Measurements from ENCODE around the gene ARSG. TPM values are rescaled to one million over a fixed set of nuclear protein-coding genes. Genes with fewer than 3 reads are reported as not detected.

Gene ARSG
- total and polyA plus RNA-seq, 4 experiments from 2014 or later: 10.4 to 19.1 (median 13.1) TPM

GRCh38 chr17:68384941-68385340 lies 93.6 kb downstream of the ARSG start:
- Histone ChIP-seq H3K27ac (ENCODE audit: low read depth, low read length) (no peak overlapping the region), H3K36me3 (ENCODE audit: insufficient read depth, low read length) (no peaks in the 10 kb centered on the region), H3K9me3 (ENCODE audit: control insufficient read depth in 1 of 2, low read length in 2 of 2) (no peaks in the 10 kb centered on the region), H3K4me1 (ENCODE audit: insufficient read depth, low read length) (peaks cover 26% of the 10 kb centered on the region), H3K27me3 (ENCODE audit: insufficient read depth, low read length) (no peaks in the 10 kb centered on the region), H3K4me3 (ENCODE audit: low read length in 2 of 2) (no peak overlapping the region)
- Mint-ChIP-seq H3K4me1 (peaks cover 22 to 51% (median 27%) of the 10 kb centered on the region in 4 donors), H3K27me3 (no peaks in the 10 kb centered on the region), H3K27ac (no peak overlapping the region), H3K4me3 (no peak overlapping the region), H3K9me3 (no peaks in the 10 kb centered on the region), H3K36me3 (peaks cover 3 to 4% of the 10 kb centered on the region in 2 donors)
- DNase-seq: no peak
- ChIA-PET CTCF (ENCODE audit: partially characterized antibody) (interaction anchor here (0.6 to 4.2 kb wide), 4 partner anchors 11 to 110 kb away, joined by 3 to 25 read pairs (median 3); no protein-coding TSS in a partner anchor), POLR2A (ENCODE audit: partially characterized antibody) (interaction anchor here (2.5 kb wide), 1 partner anchor 94 kb away, joined by 19 read pairs; the partner anchor contains the start of genes ARSG and SLC16A6)
- intact Hi-C loops (cut with micrococcal nuclease): loop anchor here (2.0 kb wide), 1 partner anchor 28 kb away; no protein-coding TSS in a partner anchor

GRCh38 chr17:68385490-68386215 lies 94.4 kb downstream of the ARSG start:
- H3K27me3 Mint-ChIP-seq: no peaks in the 10 kb centered on the region
- peaks cover 26% of the 10 kb centered on the region for H3K4me1 ChIP-seq (ENCODE audit: insufficient read depth, low read length)
- no peaks in the 10 kb centered on the region for H3K9me3 ChIP-seq (ENCODE audit: control insufficient read depth in 1 of 2, low read length in 2 of 2)
- peaks cover 0 to 3% of the 10 kb centered on the region in 2 donors for H3K36me3 Mint-ChIP-seq
- DNase-seq: no peak
- ChIA-PET POLR2A (ENCODE audit: partially characterized antibody) (interaction anchor here (1.0 kb wide), 1 partner anchor 14 kb away, joined by 3 read pairs; no protein-coding TSS in a partner anchor), CTCF (ENCODE audit: partially characterized antibody) (interaction anchor here (1.3 to 4.2 kb wide), 2 partner anchors 13 to 111 kb away, joined by 3 to 25 read pairs; no protein-coding TSS in a partner anchor)
- no peak overlapping the region for H3K27ac Mint-ChIP-seq
- H3K27me3 ChIP-seq (ENCODE audit: insufficient read depth, low read length): no peaks in the 10 kb centered on the region
- H3K27ac ChIP-seq (ENCODE audit: low read depth, low read length): no peak overlapping the region
- peaks cover 22 to 50% (median 27%) of the 10 kb centered on the region in 4 donors for H3K4me1 Mint-ChIP-seq
- H3K4me3 Mint-ChIP-seq: peak overlapping the region in 1 of 8 donors; percentile 22
- no peaks in the 10 kb centered on the region for H3K36me3 ChIP-seq (ENCODE audit: insufficient read depth, low read length)
- no peaks in the 10 kb centered on the region for H3K9me3 Mint-ChIP-seq
- H3K4me3 ChIP-seq (ENCODE audit: low read length in 2 of 2): no peak overlapping the region
- intact Hi-C loops (cut with micrococcal nuclease): loop anchor here (2.0 kb wide), 1 partner anchor 29 kb away; no protein-coding TSS in a partner anchor

- peaks cover 23% of the 10 kb centered on the region for H3K4me1 ChIP-seq (ENCODE audit: insufficient read depth, low read length)
- ChIA-PET CTCF (ENCODE audit: partially characterized antibody) (interaction anchor here (0.7 to 1.3 kb wide), 2 partner anchors 9 to 70 kb away, joined by 3 read pairs; no protein-coding TSS in a partner anchor), POLR2A (ENCODE audit: partially characterized antibody) (interaction anchor here (0.7 kb wide), 1 partner anchor 31 kb away, joined by 3 read pairs; no protein-coding TSS in a partner anchor)
- no peaks in the 10 kb centered on the region for H3K36me3 ChIP-seq (ENCODE audit: insufficient read depth, low read length)
- Mint-ChIP-seq H3K4me1 (peaks cover 17 to 34% (median 23%) of the 10 kb centered on the region in 4 donors), H3K27ac (peak overlapping the region in 4 of 7 donors; percentile 26 to 66 (median 40)), H3K36me3 (peaks cover 0 to 3% of the 10 kb centered on the region in 2 donors), H3K9me3 (peaks cover 0 to 2% (median 0%) of the 10 kb centered on the region in 8 donors), H3K27me3 (no peaks in the 10 kb centered on the region), H3K4me3 (no peak overlapping the region)
- H3K4me3 ChIP-seq (ENCODE audit: low read length in 2 of 2): no peak overlapping the region
- no peaks in the 10 kb centered on the region for H3K27me3 ChIP-seq (ENCODE audit: insufficient read depth, low read length)
- no peaks in the 10 kb centered on the region for H3K9me3 ChIP-seq (ENCODE audit: control insufficient read depth in 1 of 2, low read length in 2 of 2)
- H3K27ac ChIP-seq (ENCODE audit: low read depth, low read length): no peak overlapping the region
- no peak for DNase-seq
- intact Hi-C loops (cut with micrococcal nuclease): no loop called here
Observed at GRCh38 chr17:68387435-68388218, 96.3 kb downstream of the ARSG start.

GRCh38 chr17:68389041-68389440 lies 97.7 kb downstream of the ARSG start:
- Histone ChIP-seq H3K9me3 (ENCODE audit: control insufficient read depth in 1 of 2, low read length in 2 of 2) (no peaks in the 10 kb centered on the region), H3K36me3 (ENCODE audit: insufficient read depth, low read length) (no peaks in the 10 kb centered on the region), H3K27ac (ENCODE audit: low read depth, low read length) (no peak overlapping the region), H3K27me3 (ENCODE audit: insufficient read depth, low read length) (no peaks in the 10 kb centered on the region), H3K4me1 (ENCODE audit: insufficient read depth, low read length) (peaks cover 8% of the 10 kb centered on the region), H3K4me3 (ENCODE audit: low read length in 2 of 2) (no peak overlapping the region)
- intact Hi-C loops (cut with micrococcal nuclease): no loop called here
- Mint-ChIP-seq H3K4me3 (no peak overlapping the region), H3K27ac (peak overlapping the region in 2 of 7 donors; percentile 81 to 89), H3K9me3 (peaks cover 0 to 3% (median 0%) of the 10 kb centered on the region in 8 donors), H3K27me3 (no peaks in the 10 kb centered on the region), H3K36me3 (peaks cover 0 to 3% of the 10 kb centered on the region in 2 donors), H3K4me1 (peaks cover 5 to 19% (median 10%) of the 10 kb centered on the region in 4 donors)
- DNase-seq: no peak
- POLR2A ChIA-PET (ENCODE audit: partially characterized antibody): no interaction called here
- CTCF ChIA-PET (ENCODE audit: partially characterized antibody): interaction anchor here (1.2 kb wide), 1 partner anchor 10 kb away, joined by 4 read pairs; no protein-coding TSS in a partner anchor

- H3K36me3 Mint-ChIP-seq: peaks cover 7 to 9% of the 10 kb centered on the region in 2 donors
- ChIA-PET POLR2A (ENCODE audit: partially characterized antibody) (no interaction called here), CTCF (ENCODE audit: partially characterized antibody) (interaction anchor here (2.1 kb wide), 1 partner anchor 8 kb away, joined by 6 read pairs; no protein-coding TSS in a partner anchor)
- H3K4me1 Mint-ChIP-seq: peaks cover 0 to 8% (median 4%) of the 10 kb centered on the region in 4 donors
- no peak overlapping the region for H3K4me3 Mint-ChIP-seq
- H3K9me3 Mint-ChIP-seq: peaks cover 0 to 14% (median 6%) of the 10 kb centered on the region in 8 donors
- no peaks in the 10 kb centered on the region for H3K27me3 Mint-ChIP-seq
- Histone ChIP-seq H3K36me3 (ENCODE audit: insufficient read depth, low read length) (no peaks in the 10 kb centered on the region), H3K9me3 (ENCODE audit: control insufficient read depth in 1 of 2, low read length in 2 of 2) (peaks cover 0 to 10% of the 10 kb centered on the region in 2 donors), H3K27ac (ENCODE audit: low read depth, low read length) (no peak overlapping the region), H3K27me3 (ENCODE audit: insufficient read depth, low read length) (no peaks in the 10 kb centered on the region), H3K4me3 (ENCODE audit: low read length in 2 of 2) (no peak overlapping the region), H3K4me1 (ENCODE audit: insufficient read depth, low read length) (no peaks in the 10 kb centered on the region)
- DNase-seq: no peak
- H3K27ac Mint-ChIP-seq: no peak overlapping the region
- intact Hi-C loops (cut with micrococcal nuclease): no loop called here
Observed at GRCh38 chr17:68390888-68391545, 99.7 kb downstream of the ARSG start.

- H3K4me3 Mint-ChIP-seq: no peak overlapping the region
- no peak overlapping the region for H3K4me3 ChIP-seq (ENCODE audit: low read length in 2 of 2)
- no peaks in the 10 kb centered on the region for H3K27me3 Mint-ChIP-seq
- H3K36me3 Mint-ChIP-seq: peaks cover 11 to 16% of the 10 kb centered on the region in 2 donors
- H3K4me1 Mint-ChIP-seq: peaks cover 1 to 12% (median 7%) of the 10 kb centered on the region in 4 donors
- intact Hi-C loops (cut with micrococcal nuclease): no loop called here
- H3K27ac Mint-ChIP-seq: no peak overlapping the region
- peaks cover 0 to 14% (median 6%) of the 10 kb centered on the region in 8 donors for H3K9me3 Mint-ChIP-seq
- H3K27me3 ChIP-seq (ENCODE audit: insufficient read depth, low read length): no peaks in the 10 kb centered on the region
- no peak overlapping the region for H3K27ac ChIP-seq (ENCODE audit: low read depth, low read length)
- no peak for DNase-seq
- ChIA-PET POLR2A (ENCODE audit: partially characterized antibody) (no interaction called here), CTCF (ENCODE audit: partially characterized antibody) (interaction anchor here (2.1 kb wide), 1 partner anchor 7 kb away, joined by 6 read pairs; no protein-coding TSS in a partner anchor)
- H3K9me3 ChIP-seq (ENCODE audit: control insufficient read depth in 1 of 2, low read length in 2 of 2): peaks cover 0 to 10% of the 10 kb centered on the region in 2 donors
- H3K4me1 ChIP-seq (ENCODE audit: insufficient read depth, low read length): peaks cover 4% of the 10 kb centered on the region
- H3K36me3 ChIP-seq (ENCODE audit: insufficient read depth, low read length): no peaks in the 10 kb centered on the region
Observed at GRCh38 chr17:68391561-68392268, 100.4 kb downstream of the ARSG start.
